ENCODE measurements around the gene SNX21. TPM values are rescaled to one million over a fixed set of nuclear protein-coding genes. Genes with fewer than 3 reads are reported as not detected.
"Not testable (repeated sequence)": the region's sequence is repeated elsewhere in the genome, so short reads cannot be mapped to it uniquely, and the experiment has no call there.

The SNX21 gene
- total RNA-seq, 1 donor from 2014 or later, result 22.5 TPM

DNA sequence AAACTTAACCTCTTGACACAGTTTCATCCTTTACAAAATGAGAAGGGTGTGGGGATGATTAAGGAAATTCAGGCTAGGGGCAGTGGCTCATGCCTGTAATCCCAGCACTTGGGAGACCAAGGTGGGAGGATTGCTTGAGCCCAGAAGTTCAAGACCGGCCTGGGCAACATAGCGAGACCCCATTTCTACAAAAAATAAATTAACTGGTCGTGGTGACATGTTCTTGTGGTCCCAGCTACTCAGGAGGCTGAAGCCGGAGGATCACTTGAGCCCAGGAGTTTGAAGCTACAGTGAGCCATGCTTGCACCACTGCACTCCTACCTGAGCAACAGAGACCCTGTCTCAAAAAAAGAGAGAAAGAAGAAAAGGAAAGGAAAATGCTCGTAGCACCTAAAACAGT lies 32.9 kb downstream of the SNX21 start:
- ATAC-seq (no peak), DNase-seq (ENCODE audit: missing footprints) (no peak)
- intact Hi-C loops (cut with DNase I), result no loop called here

DNA sequence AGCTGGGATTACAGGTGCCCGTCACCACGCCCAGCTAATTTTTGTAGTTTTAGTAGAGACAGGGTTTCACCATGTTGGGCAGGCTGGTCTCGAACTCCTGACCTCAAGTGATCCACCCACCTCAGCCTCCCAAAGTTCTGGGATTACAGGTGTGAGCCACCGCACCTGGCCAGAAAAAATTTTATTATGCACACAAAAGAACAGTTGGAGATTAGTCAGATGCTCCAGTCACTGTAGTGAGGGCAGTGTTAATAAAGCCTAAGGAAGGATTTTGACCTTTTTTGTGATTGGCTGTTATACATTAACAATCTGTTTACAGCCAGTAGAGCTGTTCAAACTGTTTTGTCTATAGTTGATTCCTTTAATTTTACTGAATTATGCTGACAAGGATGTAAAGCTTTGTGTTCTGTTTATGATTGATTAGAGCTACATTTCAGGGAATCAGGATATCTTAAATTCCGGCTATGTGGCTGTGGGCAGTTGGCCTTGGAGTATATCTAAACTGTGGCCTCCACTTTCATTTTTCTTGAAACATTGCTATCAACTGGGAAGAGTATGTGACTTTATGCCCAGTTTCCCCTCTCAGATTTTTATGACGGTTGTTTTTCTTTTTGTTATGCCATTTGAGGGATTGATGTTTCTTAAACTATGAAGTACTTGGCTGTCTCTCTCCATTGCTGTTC lies 33.7 kb downstream of the SNX21 start:
- DNase-seq (ENCODE audit: missing footprints) (no peak), ATAC-seq (no peak)
- intact Hi-C loops (cut with DNase I), result no loop called here

DNA sequence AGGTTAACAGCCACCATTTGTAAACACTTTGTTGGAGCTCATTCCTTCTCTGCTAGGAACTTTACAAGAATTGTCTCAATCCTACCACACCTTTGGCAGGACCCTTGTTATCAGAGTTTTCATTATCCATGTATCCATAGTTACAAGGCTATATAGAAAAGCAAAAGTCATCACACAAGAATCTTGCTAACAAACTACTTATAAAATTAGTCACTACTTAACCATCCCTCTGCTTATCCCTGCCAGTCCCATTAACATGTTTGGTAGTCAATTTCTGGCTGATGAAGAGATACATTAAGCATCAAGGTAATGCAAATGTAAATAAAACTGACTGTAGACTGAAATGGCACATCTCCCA lies 34.2 kb downstream of the SNX21 start:
- intact Hi-C loops (cut with DNase I), result no loop called here
- ATAC-seq, result no peak
- DNase-seq (ENCODE audit: missing footprints), result no peak

DNA sequence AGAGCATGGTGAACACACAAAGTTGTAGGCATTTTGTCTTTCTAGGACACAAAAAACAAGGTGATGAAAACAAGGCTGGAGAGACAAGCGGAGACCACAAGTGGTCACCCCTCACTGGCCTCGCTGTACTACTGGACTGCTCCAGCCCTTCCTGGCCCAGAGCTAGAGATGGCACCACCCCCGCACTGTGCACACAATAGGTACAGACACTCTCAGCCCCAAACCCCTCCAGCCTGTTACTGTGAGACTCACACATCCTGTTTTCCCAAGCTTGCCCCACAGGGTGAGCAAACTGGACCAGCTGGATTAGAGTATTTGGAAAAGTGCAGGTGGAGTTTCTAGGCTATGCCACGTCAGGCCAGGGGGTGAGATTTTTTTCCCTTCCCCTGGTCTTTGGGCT lies 39.0 kb downstream of the SNX21 start:
- DNase-seq (ENCODE audit: missing footprints) (peak; percentile 4), ATAC-seq (no peak)
- intact Hi-C loops (cut with DNase I), result no loop called here

DNA sequence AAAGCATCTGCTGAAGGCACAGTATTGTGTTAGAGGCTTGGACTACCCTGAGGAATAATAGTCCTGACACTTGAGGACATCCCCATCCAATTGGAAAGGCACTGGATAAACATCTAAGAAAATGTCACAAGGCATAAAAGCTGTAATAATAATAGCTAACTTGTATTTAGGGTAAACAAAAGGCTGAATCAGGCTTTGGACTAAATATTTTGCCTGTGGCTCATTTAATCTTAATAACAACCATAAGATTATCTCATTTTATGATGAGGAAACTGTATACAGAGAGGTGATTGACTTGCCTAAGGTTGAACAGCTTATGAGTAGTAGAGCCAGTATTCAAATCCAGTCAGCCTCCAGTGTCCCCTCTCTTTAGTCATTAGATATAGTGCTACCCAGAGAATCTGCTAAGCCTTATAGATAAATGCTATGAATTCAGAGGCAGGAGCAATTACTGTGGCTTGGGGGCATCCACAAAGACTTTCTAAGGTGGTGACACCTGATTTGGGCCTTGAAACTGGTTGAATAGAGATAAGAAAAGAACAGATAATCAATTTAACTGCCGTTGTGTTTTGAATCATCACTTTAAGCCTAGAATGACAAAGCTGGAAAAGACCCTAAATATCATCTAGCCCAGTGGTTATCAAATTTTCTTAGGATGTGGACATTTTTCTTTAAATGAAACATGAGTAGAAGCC lies 40.0 kb downstream of the SNX21 start:
- ATAC-seq, result no peak
- intact Hi-C loops (cut with DNase I), result no loop called here

DNA sequence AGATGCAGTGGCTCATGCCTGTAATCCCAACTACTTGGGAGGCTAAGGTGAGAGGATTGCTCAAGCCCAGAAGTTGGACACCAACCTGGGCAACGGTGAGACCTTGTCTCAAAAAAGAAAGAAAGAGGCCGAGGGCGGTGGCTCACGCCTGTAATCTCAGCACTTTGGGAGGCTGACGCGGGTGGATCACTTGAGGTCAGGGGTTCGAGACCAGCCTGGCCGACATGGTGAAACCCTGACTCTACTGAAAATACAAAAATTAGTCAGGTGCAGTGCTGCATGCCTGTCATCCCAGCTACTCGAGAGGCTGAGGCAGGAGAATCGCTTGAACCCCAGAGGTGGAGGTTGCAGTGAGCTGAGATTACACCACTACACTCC lies 40.5 kb downstream of the SNX21 start:
- intact Hi-C loops (cut with DNase I); ATAC-seq; DNase-seq (ENCODE audit: missing footprints): not testable (repeated sequence)

More for the DNA sequence above, 40.0 kb downstream of the SNX21 start:
- no peak for DNase-seq (ENCODE audit: missing footprints)

DNA sequence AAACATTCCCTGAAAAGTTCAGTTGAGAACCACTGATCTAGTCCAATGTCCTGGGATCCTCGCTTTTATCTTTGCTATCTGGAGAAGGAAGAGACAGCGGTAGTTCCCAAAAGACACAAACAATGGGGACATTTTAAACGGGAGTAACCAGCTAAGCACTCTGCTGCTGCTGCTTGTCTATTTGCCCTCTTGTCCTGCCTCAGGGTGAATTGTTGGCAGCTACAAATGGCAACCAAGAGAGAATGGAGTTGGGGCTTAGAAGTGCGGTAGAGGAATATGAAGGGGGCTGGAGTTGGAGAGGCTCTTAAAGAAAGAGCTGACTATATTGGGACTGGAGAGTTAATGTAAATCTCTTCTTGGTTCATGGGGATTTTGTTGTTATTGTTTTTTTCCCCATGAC lies 41.0 kb downstream of the SNX21 start:
- intact Hi-C loops (cut with DNase I), result no loop called here
- ATAC-seq, result no peak
- no peak for DNase-seq (ENCODE audit: missing footprints)

DNA sequence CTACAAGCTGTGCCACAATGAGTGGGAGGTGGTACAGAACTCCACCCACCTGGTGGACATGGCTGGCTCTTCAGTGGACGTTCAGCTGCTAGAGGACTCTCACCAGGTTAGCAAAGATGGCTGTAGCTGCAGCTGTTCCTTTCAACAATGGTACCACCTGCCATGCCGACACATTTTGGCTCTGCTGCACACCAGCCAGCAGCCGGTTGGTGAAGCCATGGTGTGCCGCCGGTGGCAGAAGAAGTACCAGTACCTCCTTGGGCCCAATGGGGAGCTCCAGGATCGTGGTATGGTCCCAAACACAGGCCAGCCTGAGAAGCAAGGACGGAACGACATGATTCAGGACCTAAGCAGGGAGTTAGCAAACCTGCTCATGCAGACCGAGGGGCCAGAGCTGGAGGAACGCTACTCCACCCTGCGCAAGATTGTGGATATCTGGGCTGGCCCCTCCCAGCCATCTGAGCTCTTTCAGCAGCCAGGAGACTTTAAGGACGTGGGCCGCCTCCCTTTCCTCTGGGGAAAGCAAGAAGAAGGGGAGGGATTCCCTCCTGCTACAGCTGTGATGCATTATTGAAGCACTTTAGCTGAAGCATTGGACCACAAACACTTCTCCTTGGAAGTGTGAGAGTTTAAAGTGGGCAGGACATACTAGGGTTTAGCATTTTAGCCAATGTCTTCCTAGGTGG lies 44.6 kb downstream of the SNX21 start:
- peak; percentile 46 for ATAC-seq
- DNase-seq (ENCODE audit: missing footprints), result no peak
- intact Hi-C loops (cut with DNase I), result no loop called here

DNA sequence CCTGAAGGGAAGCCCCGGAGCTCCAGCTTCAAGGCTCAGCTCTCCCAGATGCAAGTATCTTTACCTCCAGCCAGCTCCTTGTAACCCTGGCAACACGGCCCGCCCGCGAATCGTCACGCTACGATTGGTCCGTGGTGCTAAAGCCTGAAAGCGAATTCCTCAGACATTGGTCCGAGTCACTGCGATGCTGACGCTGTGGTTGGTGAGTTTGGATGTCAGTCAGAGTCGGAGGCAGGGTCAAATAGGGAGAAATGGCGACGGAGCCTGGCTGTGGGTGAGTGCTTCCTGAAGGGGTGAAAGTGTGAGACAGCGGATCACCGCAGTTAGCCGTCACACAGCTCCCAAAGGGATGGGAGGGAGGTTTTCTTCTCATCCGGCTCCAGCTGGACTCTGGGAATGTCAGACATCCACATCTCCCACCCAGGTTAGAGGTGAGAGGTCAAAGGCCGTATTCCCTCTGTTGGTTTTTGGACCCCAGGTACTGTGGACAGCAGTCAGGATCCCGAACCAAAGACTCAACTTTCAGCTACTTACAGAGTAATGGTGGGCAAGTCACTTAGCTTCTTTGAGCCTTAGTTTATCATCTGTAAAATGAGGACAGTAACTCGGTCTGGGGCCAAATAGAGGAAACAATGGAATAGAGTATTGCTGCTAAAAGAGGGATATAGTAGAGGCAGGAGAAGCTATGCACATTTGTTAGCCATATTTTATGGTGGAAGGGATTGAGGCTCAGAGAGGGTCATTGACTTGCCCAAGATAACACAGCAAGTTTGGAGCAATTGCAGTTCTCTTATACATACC lies 47.6 kb downstream of the SNX21 start, which contains the start of gene ZSWIM1:
ZSWIM1 (plus strand) TSS at position 240 of the 801 bp plus-strand sequence. CDS start 1,366 bp downstream, outside the sequence.
- ATAC-seq (peak; percentile 96), DNase-seq (ENCODE audit: missing footprints) (peak; percentile 99)
- intact Hi-C loops (cut with DNase I), result loop anchor here (2.0 kb wide), 1 partner anchor 46 kb away; no protein-coding TSS in a partner anchor

DNA sequence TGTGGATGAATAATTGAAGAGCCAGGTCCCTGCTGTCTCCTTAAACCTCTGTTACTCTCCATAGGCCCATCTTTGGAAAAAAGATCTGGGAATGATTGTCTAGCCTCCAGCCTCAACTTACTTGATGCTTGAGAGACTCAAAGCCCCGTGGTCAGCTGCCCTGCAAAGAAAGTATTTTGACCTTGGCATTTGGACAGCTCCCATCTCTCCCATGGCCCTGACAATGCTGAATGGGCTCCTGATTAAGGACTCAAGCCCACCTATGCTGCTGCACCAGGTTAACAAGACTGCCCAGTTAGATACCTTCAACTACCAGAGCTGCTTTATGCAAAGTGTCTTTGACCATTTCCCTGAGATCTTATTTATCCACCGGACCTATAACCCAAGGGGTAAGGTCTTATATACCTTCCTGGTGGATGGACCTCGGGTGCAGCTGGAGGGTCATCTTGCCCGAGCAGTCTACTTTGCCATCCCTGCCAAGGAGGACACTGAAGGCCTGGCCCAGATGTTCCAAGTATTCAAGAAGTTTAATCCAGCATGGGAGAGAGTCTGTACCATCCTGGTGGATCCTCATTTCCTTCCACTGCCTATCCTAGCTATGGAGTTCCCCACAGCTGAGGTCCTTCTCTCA lies 49.0 kb downstream of the SNX21 start:
- DNase-seq (ENCODE audit: missing footprints) (no peak), ATAC-seq (no peak)
- intact Hi-C loops (cut with DNase I), result no loop called here

DNA sequence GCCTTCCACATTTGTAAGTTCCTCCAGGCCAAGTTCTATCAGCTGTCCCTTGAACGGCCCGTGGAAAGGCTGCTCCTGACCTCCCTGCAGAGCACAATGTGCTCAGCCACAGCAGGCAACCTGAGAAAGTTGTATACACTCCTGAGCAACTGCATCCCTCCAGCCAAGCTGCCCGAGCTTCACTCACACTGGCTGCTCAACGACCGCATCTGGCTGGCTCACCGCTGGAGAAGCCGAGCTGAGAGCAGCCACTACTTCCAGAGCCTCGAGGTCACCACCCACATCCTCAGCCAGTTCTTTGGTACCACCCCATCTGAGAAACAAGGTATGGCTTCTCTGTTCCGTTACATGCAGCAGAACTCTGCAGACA lies 49.5 kb downstream of the SNX21 start:
- ATAC-seq, result no peak
- intact Hi-C loops (cut with DNase I), result no loop called here
- DNase-seq (ENCODE audit: missing footprints), result no peak

DNA sequence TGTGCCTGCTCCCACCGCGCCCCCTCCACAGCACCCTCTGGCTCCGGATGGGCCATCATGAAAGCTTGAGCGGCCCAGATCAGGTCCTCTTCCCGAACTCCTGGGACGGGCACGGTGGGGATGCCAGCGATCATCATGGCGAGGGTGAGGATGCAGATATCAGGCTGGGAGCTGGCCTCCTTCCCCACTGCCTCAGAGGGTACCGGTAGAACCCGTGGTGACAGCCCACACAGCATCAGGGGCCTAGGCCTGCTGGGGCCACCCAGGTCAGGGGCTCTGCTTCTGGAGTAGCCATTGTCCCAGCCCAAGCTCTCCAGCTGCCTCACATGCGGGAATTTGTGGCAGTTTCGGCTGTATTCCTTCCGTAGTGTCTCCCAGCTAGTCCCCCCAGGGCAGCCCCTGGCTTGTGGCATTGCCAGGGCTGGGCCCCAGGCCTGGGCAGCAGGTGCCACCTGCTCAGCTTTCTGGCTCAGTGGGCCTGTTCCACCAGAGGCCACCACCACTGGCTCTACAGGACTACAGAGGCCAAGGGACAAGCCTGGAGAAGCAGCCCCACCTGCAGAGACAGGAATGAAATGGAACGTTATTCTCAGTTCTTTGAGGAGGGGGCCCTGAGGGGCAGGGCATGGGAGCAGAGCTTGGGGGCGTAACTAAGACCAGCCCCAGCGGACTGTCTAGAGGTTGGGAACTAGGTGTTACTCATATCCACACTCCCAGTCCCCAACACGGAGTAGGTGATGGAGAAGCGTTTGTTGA lies 53.2 kb downstream of the SNX21 start:
- intact Hi-C loops (cut with DNase I), result no loop called here
- DNase-seq (ENCODE audit: missing footprints) (no peak), ATAC-seq (no peak)

DNA sequence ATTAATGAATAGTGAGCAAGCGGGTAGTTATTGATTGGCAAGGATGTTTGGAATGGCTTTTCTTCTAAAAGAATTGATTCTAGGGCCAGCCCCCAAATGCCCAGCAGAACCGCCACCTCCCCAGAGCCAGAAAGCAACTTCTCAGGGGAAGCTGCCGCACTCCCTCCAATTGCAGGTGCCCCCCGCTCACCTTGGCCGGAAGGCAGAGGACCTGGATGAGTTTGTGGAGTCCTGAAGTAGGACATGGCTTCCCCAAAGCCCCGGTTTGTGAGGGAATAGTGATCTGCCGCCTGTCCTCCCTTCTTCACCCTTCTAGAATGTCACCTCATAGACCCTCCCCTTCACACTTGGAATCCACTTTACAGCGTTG lies 53.7 kb downstream of the SNX21 start, which contains the start of gene SPATA25:
SPATA25 (minus strand) TSS at position 277 of the 370 bp plus-strand sequence; CDS start at position 245, 32 bp downstream.
- ATAC-seq, result no peak
- DNase-seq (ENCODE audit: missing footprints), result no peak
- intact Hi-C loops (cut with DNase I), result no loop called here

DNA sequence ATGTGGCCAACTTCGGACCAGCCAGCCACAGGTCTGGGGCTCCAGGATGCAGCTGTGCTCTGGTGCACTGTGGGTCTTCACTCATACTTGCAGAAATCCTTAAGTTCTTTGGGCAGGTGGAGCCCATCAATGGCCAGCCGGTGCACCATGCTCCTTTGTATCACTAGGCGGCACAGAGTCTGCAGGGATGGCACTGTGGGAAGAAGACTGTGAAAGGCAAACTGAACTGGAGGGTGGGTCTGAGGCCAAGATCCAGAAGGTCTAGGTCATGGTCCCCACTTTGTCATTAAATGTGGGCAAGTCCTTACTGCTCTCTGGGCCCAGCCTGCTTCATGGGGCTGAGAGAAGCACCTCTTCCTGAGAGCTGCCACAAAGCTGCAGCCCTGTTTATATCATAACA lies 55.1 kb downstream of the SNX21 start:
- DNase-seq (ENCODE audit: missing footprints) (no peak), ATAC-seq (no peak)
- intact Hi-C loops (cut with DNase I), result no loop called here

DNA sequence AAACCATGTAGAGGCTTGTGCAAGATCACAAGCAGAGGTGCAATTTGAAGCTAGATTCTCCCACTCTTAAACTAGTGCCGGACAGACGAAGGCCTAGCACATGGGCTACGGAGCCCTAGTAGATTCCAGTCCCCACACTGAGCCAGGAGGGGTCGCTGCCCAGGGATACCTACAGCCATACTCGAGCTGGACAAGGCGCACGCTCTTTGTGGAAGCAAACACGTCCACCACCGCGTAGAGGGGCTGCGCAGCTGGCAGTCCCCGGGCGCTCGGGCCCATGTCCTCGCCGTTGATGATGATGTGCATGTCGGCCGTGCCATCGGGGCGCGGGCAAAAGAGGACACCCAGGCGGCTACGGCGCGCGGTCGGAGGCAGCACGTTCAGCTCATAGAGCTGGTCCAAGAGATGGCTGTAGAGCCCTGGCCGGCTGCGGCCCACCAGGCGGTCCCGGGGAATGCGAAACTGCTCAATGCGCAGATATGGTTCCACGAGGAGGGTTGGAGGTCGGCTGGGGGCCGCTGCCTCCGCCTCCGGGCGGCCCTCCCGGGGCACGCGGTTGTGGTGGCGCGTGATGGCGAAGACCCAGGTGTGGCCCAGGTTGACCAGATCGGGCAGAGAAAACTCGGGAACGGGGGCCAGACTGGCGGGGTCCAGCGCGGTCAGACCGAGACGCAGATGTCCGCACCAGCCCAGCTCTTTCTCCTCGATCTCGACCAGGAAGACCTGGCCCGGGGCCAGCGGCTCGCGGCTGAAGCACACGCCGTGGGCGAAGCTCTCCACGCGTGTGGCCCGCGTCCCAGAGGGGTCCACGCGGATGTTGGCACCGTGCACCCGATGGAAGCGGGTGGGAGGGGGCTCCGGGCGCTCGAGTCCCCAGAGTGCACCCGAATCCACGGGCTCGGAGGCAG lies 56.7 kb downstream of the SNX21 start:
- peak; percentile 92 for DNase-seq (ENCODE audit: missing footprints)
- intact Hi-C loops (cut with DNase I), result loop anchor here (1.0 to 2.0 kb wide), 2 partner anchors 45 to 80 kb away; no protein-coding TSS in a partner anchor
- ATAC-seq, result peak; percentile 79

DNA sequence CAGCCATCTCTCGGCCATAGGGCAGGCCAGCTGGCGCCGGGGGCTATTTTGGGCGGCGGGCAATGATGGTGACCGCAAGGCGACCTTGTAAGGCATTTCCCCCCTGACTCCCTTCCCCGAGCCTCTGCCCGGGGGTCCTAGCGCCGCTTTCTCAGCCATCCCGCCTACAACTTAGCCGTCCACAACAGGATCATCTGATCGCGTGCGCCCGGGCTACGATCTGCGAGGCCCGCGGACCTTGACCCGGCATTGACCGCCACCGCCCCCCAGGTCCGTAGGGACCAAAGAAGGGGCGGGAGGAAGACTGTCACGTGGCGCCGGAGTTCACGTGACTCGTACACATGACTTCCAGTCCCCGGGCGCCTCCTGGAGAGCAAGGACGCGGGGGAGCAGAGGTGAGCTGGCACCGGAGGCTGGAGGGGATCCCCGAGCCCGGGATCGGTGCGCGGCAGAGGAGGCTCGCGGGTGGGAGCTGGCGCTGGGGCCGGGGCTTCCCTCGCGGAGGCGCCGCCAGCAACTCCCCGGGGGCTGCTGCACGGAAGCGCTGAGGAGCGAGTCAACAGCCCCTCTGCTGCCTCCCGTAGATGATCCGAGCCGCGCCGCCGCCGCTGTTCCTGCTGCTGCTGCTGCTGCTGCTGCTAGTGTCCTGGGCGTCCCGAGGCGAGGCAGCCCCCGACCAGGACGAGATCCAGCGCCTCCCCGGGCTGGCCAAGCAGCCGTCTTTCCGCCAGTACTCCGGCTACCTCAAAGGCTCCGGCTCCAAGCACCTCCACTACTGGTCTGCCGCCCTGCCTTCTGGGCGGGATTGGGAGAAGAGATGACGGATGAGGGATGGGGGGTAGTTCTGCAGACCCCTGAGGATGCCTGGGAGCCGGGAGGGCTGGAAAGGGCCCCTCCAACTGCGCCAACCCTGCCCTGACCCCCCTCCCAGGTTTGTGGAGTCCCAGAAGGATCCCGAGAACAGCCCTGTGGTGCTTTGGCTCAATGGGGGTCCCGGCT lies 57.7 kb downstream of the SNX21 start, which contains the start of the genes CTSA and NEURL2:
CTSA (plus strand) TSS at position 351 of the 999 bp plus-strand sequence; CDS start at position 585, 234 bp downstream.
NEURL2 (minus strand) TSS at position 224 of the 999 bp plus-strand sequence; CDS start at position 7, 217 bp downstream.
- DNase-seq (ENCODE audit: missing footprints) (peak; percentile 98), ATAC-seq (peak; percentile 84)
- intact Hi-C loops (cut with DNase I), result loop anchor here (1.0 to 2.0 kb wide), 2 partner anchors 44 to 80 kb away; no protein-coding TSS in a partner anchor

Measured in Right ventricle myocardium inferior (tissue), 1 donor.